CD4-positive, alpha-beta T cell treated with Interleukin-17A for 1 hour (primary cell): ENCODE measurements around the gene MIPOL1.

Experiments
- DNase-seq: peaks from one replicate; pipeline ENCODE4 v3.0.0-alpha.2; 2020

The MIPOL1 gene

DNA sequence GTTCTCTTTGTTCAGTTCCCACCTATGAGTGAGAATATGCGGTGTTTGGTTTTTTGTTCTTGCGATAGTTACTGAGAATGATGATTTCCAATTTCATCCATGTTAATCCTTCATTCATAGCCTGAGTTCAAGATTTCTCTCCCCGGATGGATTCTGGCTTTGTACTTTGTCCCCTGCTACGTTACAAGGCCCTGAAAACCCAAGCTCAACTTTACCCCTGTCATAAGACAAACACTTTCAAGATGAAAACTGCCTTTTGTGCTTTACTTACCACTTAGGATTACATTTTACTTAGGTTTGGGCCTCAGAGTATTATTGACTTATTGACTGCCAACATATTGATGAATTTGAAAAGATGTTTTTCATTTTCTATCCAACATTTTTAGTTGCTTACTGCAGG is 361.0 kb downstream of the MIPOL1 start:
- DNase-seq, result no peak

DNA sequence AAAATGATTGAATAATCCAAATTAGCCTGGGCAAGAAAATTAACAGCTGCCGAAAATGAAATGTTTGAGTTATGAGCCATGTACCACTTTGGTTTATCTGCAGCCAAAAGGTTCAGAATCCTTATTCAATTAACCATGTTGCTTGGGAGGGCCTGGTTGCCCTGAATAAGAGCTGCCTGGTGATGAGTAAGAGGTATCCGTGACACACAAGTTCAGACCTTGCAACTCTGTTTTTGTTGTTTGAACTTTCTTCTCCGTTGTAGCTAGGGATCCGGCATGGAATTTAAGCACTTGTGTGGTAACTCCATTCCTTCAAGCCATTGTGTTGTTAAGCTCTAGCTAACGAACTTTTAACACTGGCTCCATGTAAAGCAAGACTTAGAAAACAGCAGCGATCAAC is 361.6 kb downstream of the MIPOL1 start:
- no peak for DNase-seq

GRCh38 chr14:37563189-37563588 is 365.5 kb downstream of the MIPOL1 start:
- no peak for DNase-seq

GRCh38 chr14:37565550-37565949 is 367.8 kb downstream of the MIPOL1 start:
- DNase-seq, result no peak

DNA sequence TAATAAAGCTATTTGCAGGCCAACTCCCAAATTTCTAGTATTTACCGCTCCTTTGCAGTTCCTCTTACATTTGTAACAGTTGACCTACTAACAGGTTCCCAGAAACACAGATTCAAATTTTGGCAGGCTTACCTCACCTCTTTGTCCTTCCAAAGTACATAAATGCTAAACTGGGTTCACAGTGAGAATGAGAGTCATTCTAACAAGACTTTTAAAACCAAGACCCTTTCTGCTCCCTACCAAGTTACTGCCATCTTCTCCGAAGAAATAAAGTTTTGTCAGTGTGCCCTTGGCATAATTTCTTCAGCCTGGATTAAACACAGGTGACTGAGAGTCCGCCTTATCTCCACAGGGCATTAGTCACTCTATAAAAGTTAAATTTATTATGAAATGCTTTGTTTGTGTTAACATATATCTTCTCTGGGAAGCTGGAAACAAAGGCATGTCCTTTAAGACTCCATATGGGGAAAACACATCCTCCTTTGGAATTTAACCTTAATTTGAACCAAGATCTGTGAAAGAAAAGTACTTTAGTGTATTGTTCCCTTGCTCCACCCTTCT is 369.2 kb downstream of the MIPOL1 start:
- no peak for DNase-seq

GRCh38 chr14:37569729-37570128 is 372.0 kb downstream of the MIPOL1 start:
- DNase-seq, result no peak

DNA sequence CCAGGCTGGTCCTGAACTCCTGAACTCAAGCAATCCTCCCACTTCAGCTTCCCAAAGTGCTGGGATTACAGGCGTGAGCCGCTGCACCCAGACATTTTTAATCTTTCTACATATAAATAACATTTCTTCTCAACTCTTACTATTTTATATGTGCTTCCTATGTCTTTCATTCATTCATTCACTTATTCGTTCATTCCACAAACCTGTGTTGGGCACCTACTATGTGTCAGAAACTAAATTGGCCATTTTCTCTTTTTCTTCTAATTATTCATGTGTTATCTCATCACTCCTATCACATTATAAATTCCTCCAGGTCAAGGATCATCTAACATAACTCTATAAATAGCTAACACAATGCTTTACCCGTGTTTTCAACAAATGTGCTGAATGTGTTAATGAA is 373.7 kb downstream of the MIPOL1 start:
- no peak for DNase-seq

DNA sequence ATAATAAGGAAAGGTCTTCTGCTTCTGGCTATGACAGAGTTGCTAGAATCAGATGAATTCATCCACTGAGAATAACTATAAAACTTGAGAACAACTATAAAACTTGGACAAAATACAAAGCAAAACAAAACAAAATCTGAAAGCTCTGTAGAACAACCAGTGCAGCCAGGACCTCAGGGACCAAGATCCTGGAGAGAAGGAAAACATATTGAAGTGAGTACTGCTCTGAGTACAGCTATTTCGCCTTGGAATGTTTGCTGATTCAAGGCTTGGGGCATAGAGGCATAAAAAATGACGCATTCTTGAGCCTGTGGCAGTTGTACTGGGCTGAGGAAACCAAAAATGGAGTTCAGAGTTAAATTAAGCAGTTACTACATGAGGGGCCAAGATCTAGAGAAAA is 375.6 kb downstream of the MIPOL1 start:
- no peak for DNase-seq

GRCh38 chr14:37579274-37579673 is 381.5 kb downstream of the MIPOL1 start:
- no peak for DNase-seq

- no peak for DNase-seq
Measured at GRCh38 chr14:37580146-37580545, 382.4 kb downstream of the MIPOL1 start.

DNA sequence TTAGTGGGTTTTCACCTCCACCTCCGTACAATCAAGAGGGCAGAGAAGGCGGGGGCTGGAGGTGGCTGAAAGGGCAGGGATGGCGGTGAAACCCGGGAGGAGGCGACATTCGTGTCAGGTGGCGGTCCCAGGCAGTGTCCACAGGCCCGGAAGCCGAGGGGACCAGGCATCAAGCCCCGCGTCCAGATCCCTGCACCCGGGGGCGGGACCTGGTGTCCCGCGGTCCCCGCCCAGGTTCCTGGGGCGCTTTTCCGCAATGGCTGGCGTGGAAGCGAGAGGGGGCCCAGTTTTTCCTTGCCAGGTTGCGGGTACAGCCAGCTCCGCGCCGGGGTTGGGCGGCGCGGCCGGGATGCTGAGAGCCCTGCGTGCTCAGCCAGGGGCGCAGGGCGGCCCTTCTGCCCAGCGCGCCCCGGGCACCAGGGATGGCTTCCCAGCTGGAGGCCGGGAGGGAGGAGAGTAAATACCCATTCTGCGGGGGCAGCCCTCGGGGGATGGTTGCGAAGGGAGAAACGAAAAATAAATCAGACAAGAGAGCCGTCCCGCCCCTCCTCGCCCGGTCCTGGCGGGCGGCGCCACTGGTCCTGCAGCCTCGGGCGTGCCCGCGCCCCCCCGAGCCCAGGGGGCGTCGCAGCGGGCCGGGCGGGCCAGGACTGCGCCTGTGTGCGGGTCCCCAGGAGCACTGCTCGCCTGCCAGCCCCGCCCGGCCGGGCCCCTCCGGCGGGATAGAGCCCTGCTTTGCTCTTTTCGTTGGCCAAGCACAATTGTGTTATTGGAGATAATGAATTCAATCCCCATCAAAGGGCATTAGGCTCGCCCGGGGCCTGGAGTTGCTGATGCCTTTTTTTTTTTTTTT is 385.8 kb downstream of the MIPOL1 start:
- no peak for DNase-seq

DNA sequence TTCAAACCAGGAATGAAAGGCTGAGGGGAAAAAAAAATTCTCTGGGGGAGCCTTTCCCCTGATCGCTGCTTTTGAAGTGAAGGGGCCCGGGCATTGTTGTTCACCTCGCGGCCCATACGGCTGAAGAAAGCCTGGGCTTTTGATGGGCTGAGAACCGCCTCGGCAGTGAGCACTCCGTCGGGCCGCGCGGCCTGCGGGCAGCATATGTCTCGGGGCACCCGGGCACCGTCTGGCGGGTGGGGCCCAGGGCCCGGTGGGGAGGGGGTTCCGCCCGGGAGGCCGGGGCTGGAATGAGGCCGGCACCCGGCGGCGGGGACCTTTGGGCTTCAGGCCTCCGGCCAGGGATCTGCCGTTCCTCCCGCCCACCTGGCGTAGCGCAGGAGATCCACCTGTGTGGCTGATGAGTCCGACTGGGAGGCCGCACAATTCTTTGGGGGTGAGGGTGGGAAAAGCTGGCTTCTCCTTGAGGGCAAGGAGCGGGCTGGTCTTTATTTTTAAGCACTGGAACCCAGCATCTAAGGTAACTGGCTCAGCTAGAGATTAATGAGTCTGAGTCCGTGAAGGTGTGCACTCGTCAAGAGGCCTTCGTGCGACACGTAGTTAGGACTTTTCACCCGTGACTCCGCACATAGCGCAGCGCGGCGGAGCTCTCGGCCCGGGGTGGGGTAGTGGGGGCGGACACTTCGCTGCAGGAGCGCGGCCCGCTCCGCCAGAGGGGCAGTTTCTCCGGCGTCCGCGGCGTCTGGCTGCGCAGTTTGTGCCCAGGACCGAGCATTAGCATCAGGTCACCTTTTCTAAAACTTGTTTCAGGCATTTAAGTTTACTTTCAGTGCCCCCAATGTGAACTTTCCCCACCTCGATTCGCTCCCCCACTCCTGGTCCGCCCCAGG is 386.7 kb downstream of the MIPOL1 start:
- DNase-seq, result no peak

DNA sequence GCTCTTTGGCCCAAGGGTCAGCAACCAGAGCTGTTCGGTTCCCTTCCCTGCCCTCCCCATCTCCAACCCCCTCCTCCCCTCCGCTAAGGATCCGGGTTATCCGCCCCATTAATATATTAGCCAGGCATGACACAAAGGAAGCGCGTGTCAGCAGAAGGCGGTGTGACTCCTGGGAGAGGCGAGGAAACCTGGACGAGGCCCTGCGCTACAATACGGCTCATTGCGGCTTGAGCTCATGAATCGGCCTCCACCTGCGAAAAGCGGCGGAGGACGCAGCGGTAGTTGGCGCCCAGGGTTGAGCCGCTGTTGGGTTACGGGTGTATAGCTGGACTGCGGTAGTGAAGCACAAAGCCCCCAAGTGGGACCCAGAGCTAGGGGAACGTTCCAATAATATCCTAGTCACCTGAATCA is 387.4 kb downstream of the MIPOL1 start:
- no peak for DNase-seq

DNA sequence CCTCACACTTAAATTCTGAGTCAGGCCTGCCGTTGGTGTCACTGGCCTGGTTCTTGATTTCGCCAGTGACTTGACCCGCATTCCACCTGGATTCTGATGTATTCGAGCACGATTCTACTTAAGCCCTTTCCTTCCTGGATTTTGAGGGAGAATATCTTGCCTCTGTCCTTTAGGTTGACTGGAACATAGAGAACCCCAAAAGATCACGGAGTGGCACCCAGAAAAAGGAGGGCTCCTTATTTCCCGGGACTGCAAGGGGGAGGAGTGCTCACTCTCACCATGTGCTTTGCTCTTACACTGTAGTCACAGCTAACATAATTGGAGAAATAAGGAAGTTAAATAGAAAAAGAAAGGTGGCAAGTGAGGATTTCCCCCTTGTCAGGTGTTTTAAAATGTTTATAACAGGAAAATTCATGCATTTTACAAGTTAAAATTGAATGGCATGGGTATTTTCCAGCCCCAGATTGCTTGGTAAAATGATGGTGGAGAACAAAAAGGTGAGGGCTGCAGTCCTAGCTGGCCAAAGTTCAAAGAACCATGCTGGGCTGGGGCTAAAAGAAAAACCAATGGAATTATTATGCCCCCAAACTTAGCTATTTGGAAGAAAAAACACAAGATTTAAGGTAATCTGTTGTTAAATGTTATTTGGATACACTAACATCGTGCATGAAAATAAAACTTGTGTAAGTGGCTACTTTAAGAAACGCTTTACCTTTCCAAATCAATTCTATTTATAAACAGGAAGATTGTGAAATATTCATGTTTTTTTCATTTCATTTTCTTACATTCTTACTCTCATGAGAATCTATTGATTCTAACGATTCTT is 388.4 kb downstream of the MIPOL1 start:
- DNase-seq, result no peak

DNA sequence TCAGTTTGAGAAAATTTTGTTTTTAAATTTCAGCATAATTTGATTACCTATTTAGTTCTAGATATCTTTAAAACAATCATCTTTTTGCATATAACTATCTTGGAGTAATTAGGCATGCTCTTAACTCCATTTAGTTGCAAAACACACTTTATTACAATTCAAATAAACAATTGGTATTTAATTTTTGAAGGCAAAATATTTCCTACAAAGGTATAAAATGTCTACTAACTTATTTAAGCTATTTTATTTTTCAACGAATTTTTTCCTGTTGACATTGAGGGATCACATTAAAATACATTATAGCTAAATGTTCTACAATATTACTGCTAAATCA is 389.0 kb downstream of the MIPOL1 start:
- DNase-seq, result no peak

DNA sequence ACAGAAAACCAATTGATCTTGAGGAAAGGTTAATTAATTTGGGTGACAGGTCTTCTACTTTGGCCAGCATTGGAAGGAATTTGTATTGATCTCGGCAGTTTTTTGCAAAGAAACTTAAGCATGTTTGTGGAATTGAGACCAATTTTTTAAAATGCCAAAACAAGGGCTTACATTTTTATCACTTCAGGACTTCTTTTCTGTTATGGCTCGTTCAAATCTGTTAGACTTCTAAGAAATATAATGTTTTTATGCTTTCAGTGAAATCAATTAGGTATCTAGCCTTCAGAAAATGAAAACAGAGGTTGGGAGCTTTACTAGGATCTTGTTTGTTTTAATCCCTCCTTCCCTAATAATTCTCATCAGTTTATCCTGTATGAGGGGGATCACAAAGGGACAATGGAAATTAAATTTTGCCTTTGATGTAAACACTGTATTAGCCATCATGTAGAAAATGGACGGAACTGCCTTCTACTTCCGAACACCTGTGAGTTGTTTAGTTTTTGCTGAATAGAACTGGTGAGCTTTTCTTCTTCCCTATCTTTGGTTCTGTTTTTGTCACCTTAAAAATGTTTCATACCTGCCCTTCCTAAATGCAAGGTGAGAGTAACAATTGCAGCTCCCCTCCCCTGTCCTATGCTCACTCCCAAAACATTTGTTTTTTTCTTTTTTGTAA is 389.5 kb downstream of the MIPOL1 start:
- no peak for DNase-seq

DNA sequence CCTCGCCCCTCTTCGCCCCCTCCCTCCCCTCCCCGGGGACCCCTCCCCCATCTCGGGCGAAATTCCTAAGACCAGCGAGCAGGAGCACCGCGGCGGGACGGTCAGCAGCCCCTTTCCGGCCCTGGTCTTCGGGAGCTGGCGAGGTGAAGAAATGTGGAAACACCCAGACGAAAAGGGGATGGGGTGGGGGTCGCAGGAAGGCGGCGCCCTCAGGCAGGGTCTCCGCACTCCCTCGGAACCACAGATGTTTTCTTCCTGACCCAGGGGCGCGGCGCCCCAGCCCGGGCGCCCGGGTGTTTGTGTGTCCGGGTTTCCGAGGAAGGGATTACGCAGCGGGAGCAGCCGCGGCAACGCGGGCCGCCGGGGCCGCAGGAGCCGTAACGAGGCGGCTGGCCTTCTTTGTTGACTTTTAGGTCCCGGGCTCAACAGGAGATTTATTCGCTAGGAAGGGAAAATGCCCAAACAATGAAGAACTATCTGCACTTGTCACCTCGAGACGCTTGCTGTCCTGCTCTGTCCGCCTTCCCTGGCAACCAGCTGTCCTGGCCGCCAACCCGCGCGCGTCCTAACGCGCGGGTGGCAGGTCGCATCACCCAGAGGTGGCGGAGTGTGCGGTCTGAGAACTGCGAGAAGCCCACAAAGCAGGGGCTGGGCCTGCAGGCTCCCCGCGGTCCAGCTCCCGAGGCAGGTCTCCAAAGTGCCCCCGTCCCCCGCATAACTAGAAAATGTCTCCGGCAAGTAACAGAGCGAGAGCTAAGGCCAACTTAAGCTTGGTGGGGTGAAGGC is 390.3 kb downstream of the MIPOL1 start:
- no peak for DNase-seq

DNA sequence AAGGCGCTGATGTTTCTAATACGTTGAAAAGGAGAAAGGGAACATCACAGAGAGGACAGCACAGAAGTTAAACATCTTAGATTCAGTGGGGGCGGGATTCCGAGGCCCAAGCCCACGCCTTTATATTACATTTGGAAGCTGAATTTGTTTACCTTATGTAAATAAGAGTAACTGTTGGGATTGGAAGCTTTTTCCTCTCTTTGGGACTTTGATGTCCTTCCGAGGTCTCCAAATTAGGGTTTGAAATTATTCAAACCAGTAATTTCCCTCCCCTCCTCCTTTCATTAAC is 390.9 kb downstream of the MIPOL1 start:
- no peak for DNase-seq

- DNase-seq, result no peak
Measured at GRCh38 chr14:37588956-37589714, 391.4 kb downstream of the MIPOL1 start.

DNA sequence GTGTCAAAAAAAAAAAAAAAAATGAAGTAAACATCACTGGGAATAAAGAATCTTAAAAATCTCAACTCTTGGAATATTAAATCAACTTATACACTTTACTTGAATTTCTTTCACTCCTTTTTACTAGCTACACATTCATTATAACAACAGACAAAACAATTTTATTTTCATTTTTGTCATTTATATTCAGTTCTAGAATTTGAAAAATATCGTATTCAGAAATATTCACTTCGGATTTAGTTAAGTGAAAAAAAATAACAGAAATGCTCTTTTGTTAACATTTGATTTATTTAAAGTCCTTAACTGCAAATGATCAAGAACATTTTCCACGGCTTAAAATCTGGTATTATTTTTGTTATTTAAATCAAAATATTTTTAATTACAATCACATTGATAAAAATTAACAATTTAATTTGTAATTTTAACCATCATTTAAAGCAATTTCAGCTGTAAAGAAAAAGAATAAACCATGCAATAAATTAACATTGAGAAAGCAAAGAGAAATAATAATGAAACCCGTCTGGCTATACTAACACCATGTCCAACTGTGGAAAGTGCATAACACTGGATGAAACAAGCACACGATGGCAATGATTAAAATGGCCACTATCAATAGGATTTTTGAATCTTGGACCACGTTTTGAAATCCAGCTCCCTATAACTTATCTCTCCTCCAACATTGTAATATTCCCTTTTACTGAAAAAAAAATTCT is 392.1 kb downstream of the MIPOL1 start:
- DNase-seq, result no peak
